Mesenteric fat pad (tissue), 1 donor: ENCODE measurements around the gene RAB33A. TPM values are rescaled to one million over a fixed set of nuclear protein-coding genes. Genes with fewer than 3 reads are reported as not detected.
"Not testable (repeated sequence)": the region's sequence is repeated elsewhere in the genome, so short reads cannot be mapped to it uniquely, and the experiment has no call there.

Experiments used
- DNase-seq: peaks from one replicate; pipeline ENCODE4 v3.0.0-alpha.2; 2020; ENCODE audit warnings: low spot score
- total RNA-seq: library from RNA; stranded (reverse); fragmentation: NEBNext Ultra II Directional; extraction: Animal tissue kit (Norgen Biotek cat#: 25700); gene quantifications from one replicate; pipeline ENCODE4 v1.2.1, GENCODE V29; 2021
- donor health status: DM: yes; HTN: yes; CAD: no.

The RAB33A gene
- total RNA-seq, 1 donor from 2014 or later, result 3.4 TPM

- not testable (repeated sequence) for DNase-seq
These were observed 59.4 kb downstream of the RAB33A start for GRCh38 chrX:130231184-130231583.

Other genes with a start within 250 kb of the RAB33A start
- gene BCORL1, start 189.3 kb upstream of the RAB33A start, total RNA-seq, result 42.5 TPM
- gene ELF4, start 61.5 kb upstream of the RAB33A start, total RNA-seq, result 14.3 TPM
- 35.4 TPM for gene AIFM1, start 6.1 kb upstream of the RAB33A start, total RNA-seq
- 3.3 TPM for gene ZNF280C, start 96.9 kb downstream of the RAB33A start, total RNA-seq
- 5.6 TPM for gene SLC25A14, start 168.0 kb downstream of the RAB33A start, total RNA-seq
- gene GPR119, start 213.7 kb downstream of the RAB33A start, total RNA-seq, result not detected
- 15.4 TPM for gene RBMX2, start 230.0 kb downstream of the RAB33A start, total RNA-seq